HepG2 (cell line): ENCODE results near the gene SYMPK. TPM values are rescaled to one million over a fixed set of nuclear protein-coding genes. Genes with fewer than 3 reads are reported as not detected.
A peak's percentile ranks its signal among the peaks of the same experiment; 100 is the strongest.

Source experiments
- BHLHE40 ChIP-seq: IDR thresholded peaks from 2 replicates; pipeline ENCODE4 v1.6.1; 2011; ENCODE audit warnings: low read length, improper control_type of control experiment
- BRCA1 ChIP-seq: sonication (generic); formaldehyde crosslinking; IDR thresholded peaks from 2 replicates; pipeline ENCODE4 v1.4.0; 2020; ENCODE audit warnings: missing genetic modification reagents
- ESRRA ChIP-seq: sonication (generic); formaldehyde crosslinking; IDR thresholded peaks from 2 replicates; pipeline ENCODE4 v1.5.1; 2020; ENCODE audit warnings: mild to moderate bottlenecking, low read depth, missing genetic modification reagents
- FOXK1 ChIP-seq: sonication (generic); formaldehyde crosslinking; IDR thresholded peaks from 2 replicates; pipeline ENCODE4 v1.4.0; 2020; ENCODE audit warnings: low read depth, missing genetic modification reagents, borderline replicate concordance
- GABPB1 ChIP-seq: IDR thresholded peaks from 2 replicates; pipeline ENCODE4 v1.6.1; 2016; ENCODE audit warnings: mild to moderate bottlenecking, missing genetic modification reagents, moderate library complexity, missing compliant biosample characterization
- MLXIP ChIP-seq: sonication (generic); formaldehyde crosslinking; IDR thresholded peaks from 2 replicates; pipeline ENCODE4 v1.9.0; 2021; ENCODE audit warnings: missing genetic modification reagents, borderline replicate concordance
- PRDM15 ChIP-seq: sonication (generic); formaldehyde crosslinking; IDR thresholded peaks from 2 replicates; pipeline ENCODE4 v1.4.0; 2020; ENCODE audit warnings: missing genetic modification reagents
- SALL1 ChIP-seq: sonication (generic); formaldehyde crosslinking; IDR thresholded peaks from 2 replicates; pipeline ENCODE4 v1.8.0; 2022; ENCODE audit warnings: mild to moderate bottlenecking, missing genetic modification reagents
- SOX13 ChIP-seq, 3 experiments: fragments of 450-650 bp in 1 of 3; sonication (generic) in 1 of 3; formaldehyde crosslinking in 1 of 3; IDR thresholded peaks in 2 of 3; conservative IDR thresholded peaks in 1 of 3; 2 replicates each; pipeline versions ENCODE4 v1.5.0 to v1.6.1; 2016 to 2020; ENCODE audit warnings: antibody characterized with exemption in 1 of 3, mild to moderate bottlenecking in 1 of 3, missing compliant biosample characterization in 1 of 3, missing genetic modification reagents in 1 of 3, moderate library complexity in 1 of 3
- THYN1 ChIP-seq: sonication (generic); formaldehyde crosslinking; IDR thresholded peaks from 2 replicates; pipeline ENCODE4 v1.8.1; 2023; ENCODE audit warnings: low read depth, mild to moderate bottlenecking, moderate library complexity, missing genetic modification reagents, borderline replicate concordance
- ZNF256 ChIP-seq: sonication (generic); formaldehyde crosslinking; conservative IDR thresholded peaks from 2 replicates; pipeline ENCODE4 v1.4.0; 2020; ENCODE audit warnings: missing genetic modification reagents
- ZNF326 ChIP-seq: sonication (generic); formaldehyde crosslinking; IDR thresholded peaks from 2 replicates; pipeline ENCODE4 v1.4.0; 2020; ENCODE audit warnings: missing genetic modification reagents, borderline replicate concordance
- ZNF672 ChIP-seq: sonication (generic); formaldehyde crosslinking; IDR thresholded peaks from 2 replicates; pipeline ENCODE4 v1.8.1; 2022; ENCODE audit warnings: missing genetic modification reagents
- polyA plus RNA-seq, 8 experiments: library from polyadenylated mRNA; depleted of rRNA in 3 of 8; stranded (reverse) in 7 of 8; unstranded in 1 of 8; fragments of >200 nt; fragmentation: Illumina TruSeq in 4 of 8; extraction: Trizol in 4 of 8; gene quantifications; 2 replicates each; pipeline versions ENCODE4 v1.2.1 to v1.2.3, GENCODE V29; 2011 to 2016; ENCODE audit warnings: low read depth in 4 of 8, missing spikeins in 1 of 8, mixed read lengths in 1 of 8; ENCODE audit not compliant: insufficient read depth in 1 of 8
- total RNA-seq, 5 experiments: library from RNA; depleted of rRNA; stranded (reverse); fragments of >200 nt; fragmentation: Illumina TruSeq; extraction: Trizol; gene quantifications; 2 replicates each; pipeline ENCODE4 v1.2.3, GENCODE V29; 2016; ENCODE audit warnings: low read depth in 1 of 5
- TF ChIP-seq, protein P1 (sequence below): sonication (generic); formaldehyde crosslinking; IDR thresholded peaks from 2 replicates; pipeline ENCODE4 v1.4.0; 2020; ENCODE audit warnings: missing genetic modification reagents
- TF ChIP-seq, protein P2 (sequence below), 2 experiments: fragments of 450-650 bp in 1 of 2; sonication (generic) in 1 of 2; formaldehyde crosslinking; IDR thresholded peaks; 2 replicates each; pipeline versions ENCODE4 v1.5.0 to v1.8.0; 2020 to 2022; ENCODE audit warnings: mild to moderate bottlenecking in 1 of 2, missing genetic modification reagents in 1 of 2
- TF ChIP-seq, protein P3 (sequence below): sonication (generic); formaldehyde crosslinking; IDR thresholded peaks from 2 replicates; pipeline ENCODE4 v1.5.0; 2020; ENCODE audit warnings: mild to moderate bottlenecking, missing genetic modification reagents

The SYMPK gene
- total and polyA plus RNA-seq, 2 of the 13 experiments (the other 11 are each of a cell fraction or from before 2014, with no cell fraction given): 21.9 to 55.7 TPM

GRCh38 chr19:45770192-45771101 is 92.5 kb downstream of the SYMPK start (continued):
- TF ChIP-seq GABPB1 (CRISPR knock-in tag) (peak; percentile 78), PRDM15 (CRISPR knock-in tag) (peak; percentile 51), BRCA1 (CRISPR knock-in tag) (peak; percentile 33; the same call in 1 of the 2 replicates), THYN1 (peak; percentile 81; the same call in 1 of the 2 replicates), BHLHE40 (peak; percentile 76; the same call in 1 of the 2 replicates), ZNF672 (CRISPR knock-in tag) (no peak), FOXK1 (CRISPR knock-in tag) (peak; percentile 75), ZNF326 (0 out of 2 replicates have a peak, but pooled peaks have one; percentile 84), SOX13 (IDR thresholded peaks at IDR 0.05) (0 out of 2 replicates have a peak, but pooled peaks have one; percentile 25), SOX13 (CRISPR knock-in tag; conservative IDR thresholded peaks at IDR 0.05 in 1 of 2, IDR thresholded peaks at IDR 0.05 in 1 of 2) (peak in 1 of 2 experiments; percentile 36; a peak in 1 of 4 replicates), MLXIP (peak; percentile 53; the same call in 1 of the 2 replicates), ESRRA (CRISPR knock-in tag) (0 out of 2 replicates have a peak, but pooled peaks have one; percentile 6), SALL1 (CRISPR knock-in tag) (peak; percentile 5; the same call in 1 of the 2 replicates), ZNF256 (CRISPR knock-in tag) (peak; percentile 29)
- TF ChIP-seq, protein P1, sequence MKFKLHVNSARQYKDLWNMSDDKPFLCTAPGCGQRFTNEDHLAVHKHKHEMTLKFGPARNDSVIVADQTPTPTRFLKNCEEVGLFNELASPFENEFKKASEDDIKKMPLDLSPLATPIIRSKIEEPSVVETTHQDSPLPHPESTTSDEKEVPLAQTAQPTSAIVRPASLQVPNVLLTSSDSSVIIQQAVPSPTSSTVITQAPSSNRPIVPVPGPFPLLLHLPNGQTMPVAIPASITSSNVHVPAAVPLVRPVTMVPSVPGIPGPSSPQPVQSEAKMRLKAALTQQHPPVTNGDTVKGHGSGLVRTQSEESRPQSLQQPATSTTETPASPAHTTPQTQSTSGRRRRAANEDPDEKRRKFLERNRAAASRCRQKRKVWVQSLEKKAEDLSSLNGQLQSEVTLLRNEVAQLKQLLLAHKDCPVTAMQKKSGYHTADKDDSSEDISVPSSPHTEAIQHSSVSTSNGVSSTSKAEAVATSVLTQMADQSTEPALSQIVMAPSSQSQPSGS (CRISPR knock-in tag): peak; percentile 18; the same call in 1 of the 2 replicates
- TF ChIP-seq, protein P2, sequence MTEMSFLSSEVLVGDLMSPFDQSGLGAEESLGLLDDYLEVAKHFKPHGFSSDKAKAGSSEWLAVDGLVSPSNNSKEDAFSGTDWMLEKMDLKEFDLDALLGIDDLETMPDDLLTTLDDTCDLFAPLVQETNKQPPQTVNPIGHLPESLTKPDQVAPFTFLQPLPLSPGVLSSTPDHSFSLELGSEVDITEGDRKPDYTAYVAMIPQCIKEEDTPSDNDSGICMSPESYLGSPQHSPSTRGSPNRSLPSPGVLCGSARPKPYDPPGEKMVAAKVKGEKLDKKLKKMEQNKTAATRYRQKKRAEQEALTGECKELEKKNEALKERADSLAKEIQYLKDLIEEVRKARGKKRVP (CRISPR knock-in tag; IDR thresholded peaks at IDR 0.05): no peak
- TF ChIP-seq, protein P3, sequence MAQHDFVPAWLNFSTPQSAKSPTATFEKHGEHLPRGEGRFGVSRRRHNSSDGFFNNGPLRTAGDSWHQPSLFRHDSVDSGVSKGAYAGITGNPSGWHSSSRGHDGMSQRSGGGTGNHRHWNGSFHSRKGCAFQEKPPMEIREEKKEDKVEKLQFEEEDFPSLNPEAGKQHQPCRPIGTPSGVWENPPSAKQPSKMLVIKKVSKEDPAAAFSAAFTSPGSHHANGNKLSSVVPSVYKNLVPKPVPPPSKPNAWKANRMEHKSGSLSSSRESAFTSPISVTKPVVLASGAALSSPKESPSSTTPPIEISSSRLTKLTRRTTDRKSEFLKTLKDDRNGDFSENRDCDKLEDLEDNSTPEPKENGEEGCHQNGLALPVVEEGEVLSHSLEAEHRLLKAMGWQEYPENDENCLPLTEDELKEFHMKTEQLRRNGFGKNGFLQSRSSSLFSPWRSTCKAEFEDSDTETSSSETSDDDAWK: no peak
